Liver (tissue), 3 donors: ENCODE results near the gene HIVEP2.

Experiments used
- TAF1 ChIP-seq: conservative IDR thresholded peaks from 2 replicates; pipeline ENCODE4 v1.6.1; 2016; ENCODE audit warnings: antibody characterized with exemption, mild to moderate bottlenecking
- TF ChIP-seq, protein P1 (sequence below): fragments of 150-350 bp; IDR thresholded peaks from 2 replicates; pipeline ENCODE4 v1.5.1; 2017; ENCODE audit warnings: improper control_type of control experiment, low read depth, low read length; ENCODE audit not compliant: missing input control
- donor health status: healthy.
- donor health status: healthy.

DNA sequence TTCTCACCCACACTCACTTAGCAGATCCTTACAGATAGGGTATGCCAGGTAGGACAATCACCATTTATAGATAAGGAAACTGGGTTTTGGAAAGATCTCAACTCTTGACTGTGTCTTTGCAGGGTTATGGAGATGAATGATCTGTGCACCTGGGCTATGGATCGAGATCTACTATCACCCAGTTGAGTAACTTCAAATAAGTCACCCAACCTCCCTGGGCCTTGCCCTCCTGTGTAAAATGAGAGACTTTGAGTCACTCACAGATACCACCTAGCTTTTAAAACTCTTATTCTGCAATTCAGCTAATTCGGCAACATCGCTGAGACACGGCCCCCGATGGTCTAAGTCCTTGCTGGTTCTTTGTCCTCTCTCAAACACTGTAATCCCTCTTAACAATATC lies 53.5 kb downstream of the HIVEP2 start:
- no peak for TF ChIP-seq TAF1
- TF ChIP-seq, protein P1, sequence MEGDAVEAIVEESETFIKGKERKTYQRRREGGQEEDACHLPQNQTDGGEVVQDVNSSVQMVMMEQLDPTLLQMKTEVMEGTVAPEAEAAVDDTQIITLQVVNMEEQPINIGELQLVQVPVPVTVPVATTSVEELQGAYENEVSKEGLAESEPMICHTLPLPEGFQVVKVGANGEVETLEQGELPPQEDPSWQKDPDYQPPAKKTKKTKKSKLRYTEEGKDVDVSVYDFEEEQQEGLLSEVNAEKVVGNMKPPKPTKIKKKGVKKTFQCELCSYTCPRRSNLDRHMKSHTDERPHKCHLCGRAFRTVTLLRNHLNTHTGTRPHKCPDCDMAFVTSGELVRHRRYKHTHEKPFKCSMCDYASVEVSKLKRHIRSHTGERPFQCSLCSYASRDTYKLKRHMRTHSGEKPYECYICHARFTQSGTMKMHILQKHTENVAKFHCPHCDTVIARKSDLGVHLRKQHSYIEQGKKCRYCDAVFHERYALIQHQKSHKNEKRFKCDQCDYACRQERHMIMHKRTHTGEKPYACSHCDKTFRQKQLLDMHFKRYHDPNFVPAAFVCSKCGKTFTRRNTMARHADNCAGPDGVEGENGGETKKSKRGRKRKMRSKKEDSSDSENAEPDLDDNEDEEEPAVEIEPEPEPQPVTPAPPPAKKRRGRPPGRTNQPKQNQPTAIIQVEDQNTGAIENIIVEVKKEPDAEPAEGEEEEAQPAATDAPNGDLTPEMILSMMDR = no peak
